HG03521 (cell line): ENCODE data around the gene GULP1.
"Not testable (repeated sequence)": the region's sequence is repeated elsewhere in the genome, so short reads cannot be mapped to it uniquely, and the experiment has no call there.

ENCODE experiments used
- ATAC-seq: cut with Tn5 transposase; IDR thresholded peaks from one replicate; pipeline ENCODE4 v1.9.1; 2021; ENCODE audit warnings: mild to moderate bottlenecking, moderate library complexity; ENCODE audit not compliant: unreplicated experiment

Gene GULP1

GRCh38 chr2:188292348-188293239 lies 920 bp downstream of the GULP1 start:
- no peak for ATAC-seq

- no peak for ATAC-seq
These were observed 2.1 kb downstream of the GULP1 start for GRCh38 chr2:188293601-188294351.

DNA sequence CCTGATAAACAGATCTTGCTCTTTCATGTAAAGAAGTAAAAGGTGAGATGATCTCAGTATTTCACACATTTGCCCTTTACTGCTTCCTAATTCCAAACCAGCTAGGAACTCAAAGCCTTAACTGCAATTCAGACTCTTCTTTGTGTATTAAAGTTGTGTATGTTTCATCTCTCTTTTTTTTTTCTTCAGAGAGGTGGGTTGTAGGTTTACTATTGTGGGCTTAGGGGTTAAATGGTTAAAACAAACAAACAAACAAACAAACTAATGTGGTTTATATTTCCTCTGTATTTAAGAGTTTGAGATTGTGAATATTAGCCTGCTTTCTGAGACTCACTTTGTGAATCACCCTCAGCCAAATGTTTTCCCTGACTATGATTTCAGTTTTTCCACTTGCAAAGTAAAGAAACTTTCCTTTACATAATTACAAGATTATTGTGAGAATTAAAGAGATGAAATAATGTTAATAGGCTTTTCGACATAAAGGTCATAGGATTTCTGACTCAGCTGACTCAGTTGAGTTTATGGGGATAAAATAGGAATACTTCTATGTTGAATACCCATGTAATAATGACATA lies 2.8 kb downstream of the GULP1 start:
- ATAC-seq, result no peak

DNA sequence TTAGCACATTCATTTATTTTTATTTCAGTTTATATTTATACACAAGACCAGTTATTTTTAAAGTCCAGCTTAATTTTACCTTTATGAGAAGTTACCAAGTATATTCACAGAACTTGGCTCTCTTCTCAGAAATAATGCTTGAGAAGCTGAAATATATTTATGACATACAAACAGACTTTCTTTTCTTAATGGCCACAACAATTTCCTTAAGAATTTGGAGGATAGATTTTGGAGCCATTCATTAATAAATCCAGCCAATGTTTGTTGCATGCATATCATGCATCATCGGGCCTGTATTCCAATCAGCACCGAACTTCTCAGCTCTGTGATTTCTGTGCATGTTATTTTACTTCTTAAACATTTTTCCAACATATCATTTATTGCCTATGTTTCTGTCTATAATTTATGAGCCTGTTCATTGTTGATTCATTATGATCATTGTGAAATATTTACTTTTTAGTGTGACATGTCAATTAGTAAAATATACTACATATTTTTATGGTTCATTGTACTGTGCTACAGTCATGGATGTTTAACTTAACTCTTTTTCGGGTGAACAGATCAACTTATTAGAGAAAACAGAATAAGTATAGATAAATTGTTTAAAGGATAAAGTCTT lies 3.5 kb downstream of the GULP1 start:
- no peak for ATAC-seq

- ATAC-seq, result no peak
These were observed 6.3 kb downstream of the GULP1 start for GRCh38 chr2:188297978-188298377.

- ATAC-seq, result not testable (repeated sequence)
These were observed 7.3 kb downstream of the GULP1 start for GRCh38 chr2:188298937-188299371.

GRCh38 chr2:188303363-188304031 lies 11.8 kb downstream of the GULP1 start:
- no peak for ATAC-seq

GRCh38 chr2:188305271-188305670 lies 13.6 kb downstream of the GULP1 start:
- no peak for ATAC-seq

- no peak for ATAC-seq
These were observed 14.6 kb downstream of the GULP1 start for GRCh38 chr2:188306271-188306670.

GRCh38 chr2:188307850-188308283 lies 16.2 kb downstream of the GULP1 start:
- ATAC-seq, result no peak

DNA sequence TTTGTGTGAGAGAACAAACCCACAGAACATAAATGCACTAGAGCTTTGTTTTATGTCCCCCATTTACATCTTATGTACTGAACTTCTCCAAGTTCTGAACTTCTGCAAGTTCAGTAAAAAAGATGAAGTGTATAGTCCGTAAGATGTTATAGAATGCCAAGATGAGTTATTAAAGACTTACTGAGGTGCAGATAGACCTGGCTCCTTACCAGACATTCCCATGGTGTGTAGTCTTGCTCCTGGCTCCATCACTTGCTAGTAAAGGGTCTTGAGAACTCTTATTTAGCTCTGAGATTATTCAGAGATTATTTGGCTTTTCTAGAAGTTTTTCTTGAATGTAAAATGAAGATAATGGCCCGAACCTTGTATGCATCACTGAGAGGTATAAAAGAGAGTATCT lies 16.8 kb downstream of the GULP1 start:
- no peak for ATAC-seq

DNA sequence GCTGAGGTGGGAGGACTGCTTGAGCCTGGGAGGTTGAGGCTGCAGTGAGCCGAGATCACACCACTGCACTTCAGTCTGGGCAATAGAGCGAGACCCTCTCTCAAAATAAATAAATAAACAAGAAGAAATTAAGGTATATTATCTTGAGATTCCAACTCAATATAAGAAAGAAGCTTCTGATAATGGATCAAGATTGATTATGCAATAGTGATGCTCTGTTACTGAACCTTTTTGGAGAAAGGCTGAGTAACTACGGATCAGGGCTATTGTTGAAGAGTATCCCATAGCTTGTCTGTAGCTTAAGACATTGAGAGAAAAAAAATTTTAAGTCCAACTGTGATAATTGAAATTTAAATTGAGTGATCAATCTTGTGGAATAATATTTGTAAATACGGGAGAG lies 17.7 kb downstream of the GULP1 start:
- no peak for ATAC-seq

DNA sequence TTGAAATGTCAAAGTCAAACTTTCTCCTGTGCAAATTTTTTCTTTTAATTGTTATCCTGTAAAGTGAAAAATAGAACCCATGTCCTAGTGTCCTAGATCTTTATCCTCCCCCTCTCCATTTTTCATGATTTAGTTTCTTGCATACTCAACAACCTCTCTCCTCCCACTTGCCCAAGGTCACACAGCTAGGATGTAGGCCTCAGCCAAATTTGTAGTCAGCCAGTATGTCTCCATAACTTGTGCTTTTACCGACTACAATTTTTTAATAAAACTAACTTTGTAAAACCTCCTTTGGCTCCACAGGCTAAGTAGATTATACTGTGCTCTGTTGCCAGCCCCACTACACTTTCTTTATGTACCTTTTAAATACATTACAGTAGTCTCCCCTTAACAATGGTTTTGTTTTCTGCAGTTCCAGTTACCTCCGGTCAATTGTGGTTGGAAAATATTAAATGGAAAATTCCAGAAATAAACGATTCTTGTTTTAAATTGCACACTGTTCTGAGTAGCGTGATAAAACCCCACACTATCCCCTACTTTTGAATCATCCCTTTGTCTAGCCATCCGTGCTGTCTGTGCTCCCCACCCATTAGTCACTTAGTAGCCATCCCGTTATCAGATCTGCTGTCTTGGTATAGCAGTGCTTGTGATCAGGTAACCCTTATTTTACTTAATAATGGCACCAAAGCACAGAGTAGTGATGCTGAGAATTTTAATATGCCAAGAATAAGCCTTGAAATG lies 22.8 kb downstream of the GULP1 start:
- ATAC-seq, result no peak

DNA sequence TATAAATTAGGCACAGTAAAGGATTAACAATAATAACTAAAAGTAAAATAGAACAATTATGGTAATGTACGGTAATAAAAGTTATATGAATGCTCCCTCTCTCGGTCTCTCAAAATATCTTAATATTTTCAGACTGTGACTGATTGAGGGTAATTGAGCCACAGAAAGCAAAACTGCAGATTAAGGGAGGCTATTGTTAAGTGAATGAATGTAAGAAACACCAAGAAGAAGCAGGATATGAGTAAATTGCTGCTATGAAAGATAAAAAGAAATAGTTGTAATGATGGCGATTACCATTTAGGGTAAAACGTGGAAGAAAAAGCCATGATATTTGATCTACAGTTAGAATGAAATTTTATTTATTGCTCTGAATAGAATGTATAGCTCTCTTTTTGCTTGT lies 24.1 kb downstream of the GULP1 start:
- no peak for ATAC-seq

- ATAC-seq, result no peak
These were observed 24.7 kb downstream of the GULP1 start for GRCh38 chr2:188316342-188316741.

DNA sequence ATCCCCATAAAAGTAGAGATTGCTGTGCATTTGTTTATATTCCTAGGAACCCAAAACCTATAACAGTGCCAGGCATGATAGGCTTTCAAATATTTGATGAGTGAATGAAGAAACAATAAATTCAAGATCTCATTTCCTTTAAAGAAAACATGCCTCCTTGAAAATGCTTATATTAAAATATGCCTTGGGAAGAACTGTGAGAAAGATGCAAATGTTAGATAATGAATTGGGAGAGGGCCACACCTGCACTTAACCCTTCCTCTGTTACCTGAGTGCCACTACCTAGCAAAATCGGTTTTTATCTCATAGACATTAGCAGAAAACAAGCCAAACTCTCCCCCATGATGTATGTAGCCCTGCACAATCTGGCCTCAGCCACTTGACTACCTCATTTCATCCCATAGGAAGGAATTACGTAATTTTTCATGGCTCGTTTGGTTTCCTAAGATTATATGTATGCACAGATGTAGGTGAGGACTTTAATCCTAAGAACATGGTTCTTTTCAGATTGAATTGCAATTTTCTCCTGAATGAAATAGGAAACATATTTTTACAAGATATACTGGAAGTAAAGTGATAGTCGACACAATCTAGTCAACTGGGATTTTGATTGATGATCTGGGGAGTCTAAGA lies 25.2 kb downstream of the GULP1 start:
- no peak for ATAC-seq

- ATAC-seq, result no peak
These were observed 26.6 kb downstream of the GULP1 start for GRCh38 chr2:188318161-188318749.

- ATAC-seq, result no peak
These were observed 28.2 kb downstream of the GULP1 start for GRCh38 chr2:188319838-188320237.

GRCh38 chr2:188320861-188321260 lies 29.2 kb downstream of the GULP1 start:
- no peak for ATAC-seq
